ENCODE results near the gene EYS.
"Not testable (repeated sequence)": the region's sequence is repeated elsewhere in the genome, so short reads cannot be mapped to it uniquely, and the experiment has no call there.

EYS gene

DNA sequence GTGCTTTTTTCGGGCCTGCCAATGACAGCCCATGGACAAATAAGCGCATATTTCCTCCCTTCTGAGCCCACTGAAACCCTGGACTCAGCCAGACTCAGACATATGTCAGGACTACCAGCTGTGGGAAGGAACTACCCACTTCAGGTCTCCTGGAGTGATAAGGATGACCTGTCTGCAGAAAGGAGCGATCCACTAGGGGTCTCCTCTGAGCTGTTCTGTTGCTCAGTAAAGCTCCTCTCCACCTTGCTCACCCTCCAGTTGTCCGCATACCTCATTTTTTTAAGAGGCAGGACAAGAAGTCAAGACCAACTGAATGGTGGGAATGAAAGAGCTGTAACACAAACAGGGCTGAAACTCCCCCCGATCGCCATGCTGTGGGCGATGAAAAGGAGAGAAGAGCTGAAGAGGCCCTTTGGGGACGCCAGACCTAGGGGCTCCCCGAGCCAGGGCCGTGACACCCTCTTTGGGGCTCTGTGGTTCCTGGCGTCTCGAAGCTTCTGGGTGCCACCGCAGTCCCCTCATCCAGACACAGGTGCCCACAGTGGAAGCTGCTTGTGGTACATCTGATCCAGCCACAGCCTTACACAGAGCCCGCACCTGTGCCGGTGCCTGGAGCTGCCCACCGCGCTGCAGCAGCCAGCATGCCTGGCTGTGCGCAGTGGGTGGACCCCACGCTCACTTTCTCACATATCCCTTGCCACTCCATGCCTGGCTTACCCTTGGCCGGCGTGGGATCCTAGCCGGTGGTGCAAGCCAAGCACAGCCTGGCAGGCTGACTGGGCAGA lies 68.8 kb downstream of the EYS start:
- peak in 11 of 42 donors; percentile 1 to 46 (median 13) for DNase-seq
- intact Hi-C loops (cut with DNase I) = no loop called here

DNA sequence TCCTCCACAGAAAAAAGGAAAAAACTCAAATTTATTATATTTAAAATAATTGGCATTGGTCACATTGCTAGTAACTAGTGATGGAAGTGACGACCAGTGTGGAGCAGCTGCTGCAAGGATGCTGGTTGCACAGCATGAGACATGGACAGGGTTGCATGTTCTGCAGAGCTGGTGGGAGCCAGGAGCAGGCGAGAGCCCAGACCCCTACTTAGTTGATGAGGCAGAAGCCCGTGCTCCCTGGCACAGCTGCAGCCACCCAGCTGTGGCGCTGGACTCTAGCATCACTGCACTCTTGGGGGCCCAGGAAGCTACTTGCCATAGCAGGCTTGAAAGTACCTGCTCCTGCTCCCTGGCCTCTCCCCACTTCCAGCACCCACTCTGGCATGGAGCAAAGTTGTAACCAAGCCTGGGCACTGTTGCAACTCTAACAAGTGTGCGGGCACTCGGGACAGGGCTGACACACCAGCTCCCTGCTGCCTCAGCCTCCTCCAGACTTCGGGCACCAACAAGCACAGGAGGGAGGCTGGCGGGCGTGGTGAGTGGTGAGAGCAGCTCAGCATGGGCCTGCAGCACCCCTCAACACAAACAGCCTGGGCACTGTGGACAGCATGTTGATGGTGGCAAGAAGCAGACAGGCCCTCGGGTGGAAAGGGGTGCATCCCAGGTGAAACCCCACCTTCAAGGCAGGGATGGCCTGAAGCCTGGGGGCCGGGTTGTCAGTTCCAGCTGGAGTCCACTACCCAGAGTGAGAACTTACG lies 69.6 kb downstream of the EYS start:
- intact Hi-C loops (cut with DNase I) = no loop called here
- peak in 1 of 42 donors; percentile 4 for DNase-seq

DNA sequence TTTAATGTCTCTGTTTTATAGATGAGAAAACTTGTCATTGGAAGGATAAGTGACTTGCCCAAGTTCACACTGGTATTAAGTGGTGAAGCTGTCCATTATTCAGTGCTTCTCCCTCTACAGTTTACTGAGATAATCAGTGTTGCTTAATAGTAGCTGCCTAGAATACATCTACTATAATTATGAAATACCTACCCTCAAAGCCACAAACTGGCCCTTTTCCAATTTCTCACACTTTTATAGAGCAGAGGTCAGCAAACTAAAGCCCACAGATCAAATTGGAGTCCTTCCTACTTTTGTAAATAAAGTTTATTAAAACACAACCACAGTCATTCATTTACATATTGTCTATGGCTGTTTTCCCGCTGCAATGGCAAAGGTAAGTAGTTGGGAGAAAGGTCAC lies 73.5 kb downstream of the EYS start:
- intact Hi-C loops (cut with DNase I) = no loop called here
- DNase-seq = no peak

- intact Hi-C loops (cut with DNase I) = no loop called here
These were observed 75.3 kb downstream of the EYS start for GRCh38 chr6:65631711-65632110.

GRCh38 chr6:65627434-65627999 lies 79.5 kb downstream of the EYS start:
- intact Hi-C loops (cut with DNase I); DNase-seq: not testable (repeated sequence)

More at GRCh38 chr6:65631711-65632110, 75.3 kb downstream of the EYS start:
- DNase-seq = no peak

DNA sequence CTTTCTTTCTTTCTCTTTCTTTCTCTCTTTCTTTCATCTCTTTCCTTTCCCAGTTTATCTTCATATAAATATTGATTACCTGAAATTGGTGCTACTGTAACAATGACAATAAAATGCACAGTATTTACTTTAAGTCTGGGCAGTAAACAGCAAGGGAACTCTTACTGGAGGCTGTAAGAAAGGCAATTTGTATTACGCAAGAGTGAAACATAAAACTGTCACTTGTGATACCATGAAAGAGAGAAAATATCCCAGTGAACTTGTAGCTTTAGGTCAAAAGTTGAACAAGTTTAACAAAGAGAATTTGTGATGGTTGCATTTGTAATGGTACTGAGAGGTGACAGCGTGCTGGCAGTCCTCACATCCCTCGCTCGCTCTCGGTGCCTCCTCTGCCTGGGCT lies 80.0 kb downstream of the EYS start:
- intact Hi-C loops (cut with DNase I) = no loop called here
- no peak for DNase-seq

GRCh38 chr6:65623566-65623965 lies 83.5 kb downstream of the EYS start:
- no peak for DNase-seq
- intact Hi-C loops (cut with DNase I) = no loop called here

- intact Hi-C loops (cut with DNase I) = no loop called here
- DNase-seq = no peak
These were observed 96.3 kb downstream of the EYS start for GRCh38 chr6:65610746-65611145.

- no peak for DNase-seq
- intact Hi-C loops (cut with DNase I) = no loop called here
These were observed 111.5 kb downstream of the EYS start for GRCh38 chr6:65595540-65595939.

GRCh38 chr6:65570340-65570739 lies 136.7 kb downstream of the EYS start:
- intact Hi-C loops (cut with DNase I) = no loop called here
- no peak for DNase-seq

DNA sequence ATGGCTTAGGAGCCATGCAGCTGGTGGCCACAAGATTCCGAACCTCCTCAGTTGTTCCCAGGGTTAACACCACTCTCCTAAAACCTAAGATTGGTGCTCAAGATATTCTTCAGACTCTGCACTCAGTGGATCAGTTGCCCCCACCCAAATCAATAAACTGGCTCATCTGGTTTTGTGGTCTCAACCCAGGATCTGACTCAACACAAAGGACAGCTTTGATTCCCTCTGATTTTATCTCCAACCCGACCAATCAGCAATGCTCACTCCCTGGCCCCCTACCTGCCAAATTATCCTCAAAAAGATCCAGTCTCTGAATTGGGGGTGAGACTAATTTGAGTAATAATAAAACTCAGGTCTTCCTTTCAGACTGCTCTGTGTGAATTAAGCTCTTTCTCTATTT lies 137.5 kb downstream of the EYS start:
- DNase-seq = no peak
- intact Hi-C loops (cut with DNase I) = no loop called here

DNA sequence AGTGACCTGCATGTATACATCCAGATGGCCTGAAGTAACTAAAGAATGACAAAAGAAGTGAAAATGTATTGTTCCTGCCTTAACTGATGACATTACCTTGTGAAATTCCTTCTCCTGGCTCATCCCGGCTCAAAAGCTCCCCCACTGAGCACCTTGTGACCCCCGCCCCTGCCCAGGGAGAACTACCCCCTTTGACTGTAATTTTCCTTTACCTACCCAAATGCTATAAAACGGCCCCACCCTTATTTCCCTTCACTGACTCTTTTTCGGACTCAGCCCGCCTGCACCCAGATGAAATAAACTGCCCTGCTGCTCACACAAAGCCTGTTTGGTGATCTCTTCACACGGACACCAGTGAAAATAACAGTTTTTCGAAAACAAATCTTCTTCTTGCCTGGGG lies 138.0 kb downstream of the EYS start:
- DNase-seq; intact Hi-C loops (cut with DNase I): not testable (repeated sequence)

GRCh38 chr6:65566117-65566516 lies 140.9 kb downstream of the EYS start:
- no peak for DNase-seq
- intact Hi-C loops (cut with DNase I) = no loop called here

DNA sequence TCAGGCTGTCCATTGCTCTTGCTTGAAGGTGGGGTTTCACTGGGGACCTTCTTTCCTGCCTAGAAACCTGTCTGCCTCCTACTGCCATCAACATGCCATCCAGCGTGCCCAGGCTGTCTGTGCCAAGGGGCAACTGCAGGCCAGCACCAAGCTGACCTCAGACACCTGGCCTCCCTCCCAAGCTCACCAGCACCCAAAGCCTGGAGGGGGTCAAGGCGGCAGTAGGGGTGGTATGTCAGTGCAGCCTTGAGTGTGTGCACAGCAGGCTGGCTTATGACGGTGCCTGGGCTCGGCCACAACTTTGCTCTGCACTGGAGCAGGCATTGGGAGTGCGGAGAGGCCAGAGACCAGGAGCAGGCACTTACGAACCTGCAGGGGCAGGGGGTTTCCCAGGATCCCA lies 149.0 kb downstream of the EYS start:
- intact Hi-C loops (cut with DNase I) = no loop called here
- DNase-seq = no peak

GRCh38 chr6:65557224-65557623 lies 149.8 kb downstream of the EYS start:
- DNase-seq = no peak
- intact Hi-C loops (cut with DNase I) = no loop called here

- intact Hi-C loops (cut with DNase I) = no loop called here
These were observed 160.1 kb downstream of the EYS start for GRCh38 chr6:65546894-65547293.

GRCh38 chr6:65545920-65546319 lies 161.1 kb downstream of the EYS start:
- intact Hi-C loops (cut with DNase I) = no loop called here
- DNase-seq = no peak

More at GRCh38 chr6:65546894-65547293, 160.1 kb downstream of the EYS start:
- DNase-seq = no peak

GRCh38 chr6:65538644-65539043 lies 168.4 kb downstream of the EYS start:
- intact Hi-C loops (cut with DNase I) = no loop called here
- DNase-seq = no peak

DNA sequence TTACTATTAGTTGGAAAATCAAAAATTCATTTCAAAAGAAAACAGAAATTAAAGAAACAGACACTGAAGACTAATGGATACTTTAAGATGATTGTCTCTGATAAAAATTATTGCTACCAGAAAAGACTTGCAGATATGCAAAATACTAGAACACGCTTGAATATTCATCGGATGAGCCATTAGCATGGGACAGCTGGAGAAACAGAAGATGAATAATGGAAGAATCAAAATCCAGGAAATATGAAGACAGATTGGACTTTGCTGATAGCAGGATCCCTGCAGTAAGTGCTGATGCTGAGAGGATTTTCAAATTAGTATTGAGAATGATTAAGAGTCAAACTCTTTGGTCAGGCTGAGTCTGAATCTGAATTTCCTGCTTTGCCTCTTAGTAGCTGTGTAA lies 169.4 kb downstream of the EYS start:
- intact Hi-C loops (cut with DNase I) = no loop called here
- DNase-seq = no peak

- intact Hi-C loops (cut with DNase I) = no loop called here
- DNase-seq = no peak
These were observed 175.5 kb downstream of the EYS start for GRCh38 chr6:65531533-65531932.

Measured in head of caudate nucleus (tissue), 42 donors.